Thyroid gland (tissue), 4 donors: ENCODE data around the gene ADAM8. TPM values are rescaled to one million over a fixed set of nuclear protein-coding genes. Genes with fewer than 3 reads are reported as not detected.
A peak's percentile ranks its signal among the peaks of the same experiment; 100 is the strongest.

Source experiments
- DNase-seq, 2 donors: peaks; one replicate each; pipeline ENCODE4 v3.0.0-alpha.2; 2019
- H3K27ac ChIP-seq, 3 donors: fragments of 200-600 bp; sonication (generic); 1 replicate in 2 of 3; 2 replicates in 1 of 3; pipeline ENCODE4 v1.5.1; 2016 to 2019; ENCODE audit warnings: mild to moderate bottlenecking in 1 of 3, moderate library complexity in 1 of 3
- H3K27me3 ChIP-seq: fragments of 200-600 bp; sonication (generic); one replicate; pipeline ENCODE4 v1.5.1; 2019
- H3K36me3 ChIP-seq, 2 donors: fragments of 200-600 bp; sonication (generic); one replicate each; pipeline ENCODE4 v1.5.1; 2016 to 2019
- H3K4me1 ChIP-seq, 2 donors: fragments of 200-600 bp; sonication (generic); one replicate each; pipeline ENCODE4 v1.5.1; 2017 to 2019
- H3K4me3 ChIP-seq, 3 donors: fragments of 200-600 bp; sonication (generic); replicated peaks in 1 of 3; 1 replicate in 2 of 3; 2 replicates in 1 of 3; pipeline ENCODE4 v1.5.1; 2016; ENCODE audit warnings: mild to moderate bottlenecking in 1 of 3
- H3K9me3 ChIP-seq: fragments of 200-600 bp; sonication (generic); one replicate; pipeline ENCODE4 v1.5.1; 2017
- CTCF ChIP-seq, 6 experiments: fragments of 200-600 bp in 3 of 6; fragments of 450-650 bp in 3 of 6; sonication (generic) in 3 of 6; IDR thresholded peaks; one replicate each; pipeline ENCODE4 v1.5.1; 2016 to 2019; ENCODE audit warnings: antibody characterized with exemption in 6 of 6, mild to moderate bottlenecking in 2 of 6, inconsistent platforms in 1 of 6, moderate library complexity in 1 of 6
- POLR2A ChIP-seq, 2 donors: fragments of 450-650 bp; IDR thresholded peaks; one replicate each; pipeline ENCODE4 v1.6.1; 2017; ENCODE audit warnings: antibody characterized with exemption in 2 of 2, mild to moderate bottlenecking in 2 of 2, moderate library complexity in 1 of 2
- WGBS, 2 donors: methylation state at CpG; one replicate each; pipeline ENCODE4 v1.1.5; 2017; 5-methylcytosine and 5-hydroxymethylcytosine counted together
- intact Hi-C: fragments of 100-400 bp; cut with DNase I; formaldehyde crosslinking; loops from one replicate; pipeline ENCODE4 v1.15.1; 2023
- total RNA-seq, 4 donors: library from RNA; depleted of rRNA; stranded (reverse); fragments of >200 nt; gene quantifications; one replicate each; pipeline ENCODE4 v1.2.3, GENCODE V29; 2016

The ADAM8 gene
- total RNA-seq, 4 donors from 2014 or later, result 1.6 to 9.8 (median 2.6) TPM

GRCh38 chr10:133280391-133281059, 3.9 kb upstream of the ADAM8 start:
- WGBS, 2 donors, result 89 to 92% methylated on average over 9 to 10 of the region's 10 CpGs
- Histone ChIP-seq H3K27ac (no peak overlapping the region), H3K9me3 (no peaks in the 10 kb centered on the region), H3K27me3 (no peaks in the 10 kb centered on the region), H3K4me3 (no peak overlapping the region), H3K36me3 (peaks cover 50 to 55% of the 10 kb centered on the region in 2 donors), H3K4me1 (peaks cover 6 to 12% of the 10 kb centered on the region in 2 donors)
- DNase-seq, result no peak
- intact Hi-C loops, result no loop called here
- TF ChIP-seq POLR2A (IDR thresholded peaks at IDR 0.05), result no peak
- TF ChIP-seq CTCF (IDR thresholded peaks at IDR 0.05), result no peak

GRCh38 chr10:133279326-133280226, 2.9 kb upstream of the ADAM8 start:
- Histone ChIP-seq H3K4me3 (no peak overlapping the region), H3K27me3 (no peaks in the 10 kb centered on the region), H3K4me1 (peaks cover 6 to 12% of the 10 kb centered on the region in 2 donors), H3K27ac (no peak overlapping the region), H3K9me3 (no peaks in the 10 kb centered on the region), H3K36me3 (peaks cover 41 to 45% of the 10 kb centered on the region in 2 donors)
- 90 to 92% methylated on average over 23 of the region's 24 CpGs for WGBS, 2 donors
- TF ChIP-seq POLR2A (IDR thresholded peaks at IDR 0.05) (no peak), CTCF (IDR thresholded peaks at IDR 0.05) (no peak)
- intact Hi-C loops, result no loop called here
- no peak for DNase-seq

- no peak for TF ChIP-seq CTCF (IDR thresholded peaks at IDR 0.05)
- TF ChIP-seq POLR2A (IDR thresholded peaks at IDR 0.05), result no peak
- no peaks in the 10 kb centered on the region for H3K9me3 ChIP-seq
- H3K4me1 ChIP-seq, result peaks cover 6 to 12% of the 10 kb centered on the region in 2 donors
- no peak overlapping the region for H3K27ac ChIP-seq
- H3K4me3 ChIP-seq, result no peak overlapping the region
- peak in 1 of 2 donors; percentile 38 for DNase-seq
- WGBS, 2 donors, result 85 to 89% methylated on average over 8 to 19 of the region's 19 CpGs
- no peaks in the 10 kb centered on the region for H3K27me3 ChIP-seq
- intact Hi-C loops, result no loop called here
- peaks cover 32 to 36% of the 10 kb centered on the region in 2 donors for H3K36me3 ChIP-seq
Observed at GRCh38 chr10:133278577-133279265, 2.1 kb upstream of the ADAM8 start.

GRCh38 chr10:133277993-133278576, 1.4 kb upstream of the ADAM8 start:
- TF ChIP-seq POLR2A (IDR thresholded peaks at IDR 0.05) (no peak), CTCF (IDR thresholded peaks at IDR 0.05) (no peak)
- Histone ChIP-seq H3K27ac (no peak overlapping the region), H3K4me1 (peaks cover 6 to 12% of the 10 kb centered on the region in 2 donors), H3K4me3 (no peak overlapping the region), H3K27me3 (no peaks in the 10 kb centered on the region), H3K9me3 (no peaks in the 10 kb centered on the region), H3K36me3 (peaks cover 27 to 30% of the 10 kb centered on the region in 2 donors)
- WGBS, 2 donors, result 85 to 95% methylated on average over 7 to 9 of the region's 12 CpGs
- intact Hi-C loops, result no loop called here
- DNase-seq, result no peak
